PC-9 (cell line): ENCODE measurements around the gene ERCC5. TPM values are rescaled to one million over a fixed set of nuclear protein-coding genes. Genes with fewer than 3 reads are reported as not detected.

Source experiments
- BruUV-seq: library from RNA; stranded (reverse); fragments of 400-500 nt; replicated peaks from 2 replicates; lab custom pipeline; 2021; lab: Mats Ljungman, UMichigan
- CTCF ChIA-PET: fragments of 300-600 bp; sonication (Branson Sonifier 250); formaldehyde crosslinking; loops from one replicate; lab custom pipeline; 2022; ENCODE audit warnings: antibody characterized with exemption; lab: Charles Lee
- POLR2A ChIA-PET: fragments of 300-600 bp; sonication (Branson Sonifier 250); formaldehyde crosslinking; loops from one replicate; lab custom pipeline; 2022; ENCODE audit warnings: antibody characterized with exemption; ENCODE audit not compliant: unreplicated experiment; lab: Charles Lee
- DNase-seq, 2 experiments: peaks; one replicate each; pipeline versions ENCODE4 v3.0.0 to v3.0.0-alpha.2; 2015 to 2022; ENCODE audit warnings: mixed read lengths in 1 of 2
- H2AFZ ChIP-seq: fragments of 200-600 bp; sonication (generic); 2 replicates; pipeline ENCODE4 v1.8.1; 2017; ENCODE audit warnings: antibody characterized with exemption
- H3F3A ChIP-seq: fragments of 200-600 bp; sonication (generic); 2 replicates; pipeline ENCODE4 v1.8.1; 2017; ENCODE audit warnings: antibody characterized with exemption, mild to moderate bottlenecking, low read depth; ENCODE audit not compliant: insufficient read depth
- H3K27ac ChIP-seq: fragments of 200-600 bp; sonication (generic); 2 replicates; pipeline ENCODE4 v1.6.1; 2016; ENCODE audit warnings: mixed run types
- H3K27me3 ChIP-seq: fragments of 200-600 bp; sonication (generic); 2 replicates; pipeline ENCODE4 v1.6.1; 2016; ENCODE audit warnings: low read depth, mixed run types; ENCODE audit not compliant: insufficient read depth
- H3K36me3 ChIP-seq: fragments of 200-600 bp; sonication (generic); 2 replicates; pipeline ENCODE4 v1.6.1; 2016; ENCODE audit warnings: low read depth, mixed run types
- H3K4me1 ChIP-seq: fragments of 200-600 bp; sonication (generic); replicated peaks from 2 replicates; pipeline ENCODE4 v1.6.1; 2016; ENCODE audit warnings: mixed run types; ENCODE audit not compliant: insufficient read depth
- H3K4me2 ChIP-seq: fragments of 200-600 bp; sonication (generic); 2 replicates; pipeline ENCODE4 v1.6.1; 2017; ENCODE audit warnings: mixed run types
- H3K4me3 ChIP-seq: fragments of 200-600 bp; sonication (generic); 2 replicates; pipeline ENCODE4 v1.6.1; 2016; ENCODE audit warnings: mixed run types
- H3K79me2 ChIP-seq: fragments of 200-600 bp; sonication (generic); 2 replicates; pipeline ENCODE4 v1.6.1; 2017; ENCODE audit warnings: low read depth, mixed run types
- H3K9me2 ChIP-seq: fragments of 200-600 bp; sonication (generic); 2 replicates; pipeline ENCODE4 v1.8.1; 2017; ENCODE audit warnings: mild to moderate bottlenecking; ENCODE audit not compliant: insufficient read depth
- H3K9me3 ChIP-seq: fragments of 200-600 bp; sonication (generic); 2 replicates; pipeline ENCODE4 v1.8.1; 2016; ENCODE audit warnings: low read depth; ENCODE audit not compliant: insufficient read depth
- H4K20me1 ChIP-seq: fragments of 200-600 bp; sonication (generic); 2 replicates; pipeline ENCODE4 v1.8.1; 2017; ENCODE audit not compliant: insufficient read depth
- CTCF ChIP-seq: fragments of 200-600 bp; sonication (generic); conservative IDR thresholded peaks from 2 replicates; pipeline ENCODE4 v1.6.1; 2017; ENCODE audit warnings: mixed run types, antibody characterized with exemption, mild to moderate bottlenecking, moderate library complexity
- EZH2 ChIP-seq: fragments of 200-600 bp; sonication (generic); IDR thresholded peaks from 2 replicates; pipeline ENCODE4 v1.8.0; 2017; ENCODE audit warnings: antibody characterized with exemption, low read depth
- intact Hi-C: fragments of 100-400 bp; cut with micrococcal nuclease; formaldehyde crosslinking; loops from one replicate; pipeline ENCODE4 v1.10.0; 2022; ENCODE audit not compliant: unreplicated experiment
- total RNA-seq: library from RNA; stranded (reverse); gene quantifications from 2 replicates; pipeline ENCODE4 v1.2.3, GENCODE V29; 2021

The ERCC5 gene
- total RNA-seq, 1 experiment from 2014 or later, result 33.9 TPM

DNA sequence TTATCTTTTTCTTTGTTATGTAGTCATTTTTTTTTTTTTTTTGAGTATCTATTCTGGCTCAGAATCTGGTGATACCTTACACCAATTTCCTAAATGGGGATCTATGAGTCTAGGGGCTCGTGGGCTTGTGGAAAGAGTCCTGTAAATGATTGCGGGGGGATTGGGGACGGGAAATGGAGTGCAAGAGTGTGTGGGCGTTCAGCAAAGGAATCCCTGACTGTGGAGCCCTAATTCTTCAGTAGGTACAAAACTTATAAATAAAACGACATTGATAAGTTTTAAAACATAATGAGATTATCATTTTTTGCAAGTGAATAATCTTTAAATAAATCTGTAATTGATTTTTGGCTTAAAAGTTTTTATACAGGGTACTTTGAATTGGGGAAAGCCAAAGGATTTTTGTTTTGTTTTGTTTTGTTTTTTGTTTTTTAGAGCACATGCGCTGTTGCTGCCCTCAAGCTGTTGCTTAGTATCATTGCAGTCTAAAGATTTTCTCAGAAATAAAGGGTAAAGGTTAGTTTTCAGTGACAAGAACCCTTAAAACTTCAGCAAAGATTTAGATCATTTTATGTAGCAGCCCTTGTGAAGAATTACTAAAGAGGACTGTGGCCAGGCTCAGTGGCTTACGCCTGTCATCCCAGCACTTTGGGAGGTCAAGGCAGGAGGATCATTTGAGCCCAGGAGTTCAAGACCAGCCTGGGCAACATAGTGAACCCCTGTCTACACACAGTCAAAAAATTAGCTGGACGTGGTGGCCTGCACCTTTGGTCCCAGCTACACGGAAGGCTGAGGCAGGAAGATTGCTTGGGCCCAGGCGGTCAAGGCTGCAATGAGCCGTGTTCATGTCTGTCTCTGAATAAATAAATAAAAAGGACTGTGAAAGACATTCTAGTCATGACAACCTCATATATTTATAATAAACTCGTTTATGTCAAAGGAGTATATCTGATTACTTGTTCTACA is 1.7 kb downstream of the ERCC5 start:
- 0 out of 2 replicates have a peak, but pooled peaks cover 2% of the 10 kb centered on the region for H3K36me3 ChIP-seq
- H2AFZ ChIP-seq, result peak overlapping the region; percentile 97
- no peaks in the 10 kb centered on the region for H3K27me3 ChIP-seq
- H3K79me2 ChIP-seq, result peaks cover 45% of the 10 kb centered on the region
- intact Hi-C loops, result loop anchor here (1.0 to 10.0 kb wide), 8 partner anchors 47 to 1703 kb away; partner anchors contain the start of gene TEX30
- peaks cover 5% of the 10 kb centered on the region; the same call in 1 of the 2 replicates for H3F3A ChIP-seq
- peak overlapping the region; percentile 99 for H3K4me2 ChIP-seq
- ChIA-PET POLR2A (no interaction called here), CTCF (no interaction called here)
- H3K9me3 ChIP-seq, result no peaks in the 10 kb centered on the region
- no peaks in the 10 kb centered on the region for H3K9me2 ChIP-seq
- peak overlapping the region; percentile 90 for H3K4me3 ChIP-seq
- peaks cover 17% of the 10 kb centered on the region; the same call in 1 of the 2 replicates for H4K20me1 ChIP-seq
- BruUV-seq, result no TSS peak
- H3K4me1 ChIP-seq, result peaks cover 13% of the 10 kb centered on the region; the same call in 1 of the 2 replicates
- TF ChIP-seq CTCF (peak; percentile 92), EZH2 (no peak)
- no peak for DNase-seq
- H3K27ac ChIP-seq, result peak overlapping the region; percentile 73

DNA sequence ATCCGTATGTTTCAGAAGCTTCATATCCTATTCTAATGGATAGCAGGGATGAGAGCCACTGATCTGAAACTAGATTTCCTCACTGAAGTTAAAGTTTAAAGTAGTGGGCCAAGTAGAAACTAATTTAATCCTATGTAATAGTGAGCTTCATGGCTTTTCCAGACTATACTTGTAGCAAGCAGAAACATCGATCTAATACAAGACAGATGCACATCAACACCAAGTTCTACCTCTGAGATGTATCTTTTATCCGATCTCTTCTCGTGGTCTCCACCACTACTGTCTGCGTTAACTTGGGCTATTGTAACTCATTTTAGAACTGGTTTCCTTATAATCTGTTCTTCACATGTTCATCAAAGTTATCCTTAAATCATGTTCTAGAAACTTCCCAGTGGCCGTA is 3.1 kb downstream of the ERCC5 start:
- Histone ChIP-seq H3K27me3 (no peaks in the 10 kb centered on the region), H3K9me3 (no peaks in the 10 kb centered on the region), H3K4me1 (peaks cover 13% of the 10 kb centered on the region; the same call in 1 of the 2 replicates), H3K4me3 (no peak overlapping the region), H3K79me2 (peaks cover 45% of the 10 kb centered on the region), H3K27ac (no peak overlapping the region), H3K9me2 (no peaks in the 10 kb centered on the region), H3K4me2 (no peak overlapping the region), H2AFZ (no peak overlapping the region), H3K36me3 (peaks cover 16% of the 10 kb centered on the region; the same call in 1 of the 2 replicates), H3F3A (peaks cover 5% of the 10 kb centered on the region; the same call in 1 of the 2 replicates), H4K20me1 (peaks cover 17% of the 10 kb centered on the region; the same call in 1 of the 2 replicates)
- CTCF ChIA-PET, result interaction anchor here (0.7 kb wide), 1 partner anchor 232 kb away, joined by 3 read pairs; no protein-coding TSS in a partner anchor
- no peak for TF ChIP-seq EZH2
- DNase-seq, result no peak
- intact Hi-C loops, result loop anchor here (5.0 to 10.0 kb wide), 3 partner anchors 652 to 1704 kb away; no protein-coding TSS in a partner anchor
- POLR2A ChIA-PET, result no interaction called here
- no TSS peak for BruUV-seq

- POLR2A ChIA-PET, result no interaction called here
- CTCF ChIA-PET, result no interaction called here
- H3K9me2 ChIP-seq, result no peaks in the 10 kb centered on the region
- no TSS peak for BruUV-seq
- H3K4me3 ChIP-seq, result no peak overlapping the region
- TF ChIP-seq EZH2 (no peak), CTCF (no peak)
- no peak for DNase-seq
- no peak overlapping the region for H3K4me2 ChIP-seq
- no peaks in the 10 kb centered on the region for H3F3A ChIP-seq
- no peak overlapping the region for H3K27ac ChIP-seq
- H3K36me3 ChIP-seq, result peaks cover 27% of the 10 kb centered on the region
- no peak overlapping the region for H2AFZ ChIP-seq
- peaks cover 30% of the 10 kb centered on the region for H3K79me2 ChIP-seq
- H3K27me3 ChIP-seq, result no peaks in the 10 kb centered on the region
- H3K4me1 ChIP-seq, result peaks cover 8% of the 10 kb centered on the region; the same call in 1 of the 2 replicates
- intact Hi-C loops, result no loop called here
- H3K9me3 ChIP-seq, result no peaks in the 10 kb centered on the region
- peaks cover 19% of the 10 kb centered on the region; the same call in 1 of the 2 replicates for H4K20me1 ChIP-seq
Observed at GRCh38 chr13:102852556-102852955, 6.7 kb downstream of the ERCC5 start.
